A549 (cell line): ENCODE data around the gene MAP3K8. TPM values are rescaled to one million over a fixed set of nuclear protein-coding genes. Genes with fewer than 3 reads are reported as not detected.

Source experiments
- ATAC-seq, 2 experiments: fragments of 200-7000 bp in 1 of 2; fragments of >200 bp in 1 of 2; cut with Nextera tagmentation in 1 of 2; cut with Tn5 transposase in 1 of 2; 3 replicates each; pipeline versions ENCODE4 v1.8.0 to v1.9.1; 2018 to 2020; ENCODE audit warnings: mild to moderate bottlenecking in 1 of 2, moderate library complexity in 1 of 2
- CTCF ChIA-PET: fragments of 300-600 bp; sonication (Branson Sonifier 250); formaldehyde crosslinking; extraction: SDS; loops from one replicate; lab custom pipeline; 2021; ENCODE audit warnings: antibody characterized with exemption, inconsistent platforms; lab: Yijun Ruan, JAX
- POLR2A ChIA-PET: fragments of 350-600 bp; formaldehyde crosslinking; extraction: SDS; loops from one replicate; lab custom pipeline; 2021; ENCODE audit warnings: antibody characterized with exemption, inconsistent platforms; lab: Yijun Ruan, JAX
- DNase-seq, 2 experiments: peaks; one replicate each; pipeline versions ENCODE4 v3.0.0 to v3.0.0-alpha.2; 2011 to 2016; ENCODE audit warnings: low read depth in 1 of 2, low spot score in 1 of 2
- FAIRE-seq: peaks from 2 replicates; lab custom pipeline; 2011; peaks lifted over from hg19 to GRCh38; lab: Jason Lieb, UNC
- H3K27ac ChIP-seq, 2 experiments: fragments of >200 bp; sonication (Bioruptor Twin); formaldehyde crosslinking; 3 replicates each; pipeline ENCODE4 v1.5.1; 2016 to 2017
- H3K4me1 ChIP-seq: fragments of >200 bp; sonication (Bioruptor Twin); formaldehyde crosslinking; 3 replicates; pipeline ENCODE4 v1.6.1; 2016
- H3K4me2 ChIP-seq: fragments of >200 bp; sonication (Bioruptor Twin); formaldehyde crosslinking; 3 replicates; pipeline ENCODE4 v1.6.1; 2016
- H3K4me3 ChIP-seq: fragments of >200 bp; sonication (Bioruptor Twin); formaldehyde crosslinking; 3 replicates; pipeline ENCODE4 v1.5.1; 2016
- H3K9me3 ChIP-seq: fragments of >200 bp; sonication (Bioruptor Twin); formaldehyde crosslinking; 3 replicates; pipeline ENCODE4 v1.6.1; 2016
- CBX8 ChIP-seq: fragments of 200-600 bp; sonication (generic); IDR thresholded peaks from 2 replicates; pipeline ENCODE4 v1.6.1; 2016
- EHMT2 ChIP-seq: fragments of 200-600 bp; sonication (generic); IDR thresholded peaks from 2 replicates; pipeline ENCODE4 v1.6.1; 2016; ENCODE audit warnings: antibody characterized with exemption, low read depth, mild to moderate bottlenecking, moderate library complexity
- EP300 ChIP-seq, 2 experiments: fragments of >200 bp; sonication (Bioruptor Twin); formaldehyde crosslinking; IDR thresholded peaks; 2 replicates in 1 of 2; 3 replicates in 1 of 2; pipeline ENCODE4 v1.6.1; 2016 to 2017
- ESRRA ChIP-seq: fragments of 150-350 bp; IDR thresholded peaks from 2 replicates; pipeline ENCODE4 v1.6.1; 2014; ENCODE audit warnings: mild to moderate bottlenecking, low read length, borderline replicate concordance
- FOSB ChIP-seq: fragments of 250-450 bp; sonication (Bioruptor Pico); IDR thresholded peaks from 2 replicates; pipeline ENCODE4 v1.5.0; 2020; ENCODE audit warnings: mild to moderate bottlenecking, moderate library complexity
- HOXB13 ChIP-seq: fragments of 250-450 bp; sonication (Bioruptor Pico); IDR thresholded peaks from 2 replicates; pipeline ENCODE4 v1.5.0; 2020; ENCODE audit warnings: low read depth, mild to moderate bottlenecking, moderate library complexity
- HOXB5 ChIP-seq: fragments of 250-450 bp; sonication (Bioruptor Pico); IDR thresholded peaks from 2 replicates; pipeline ENCODE4 v1.5.0; 2020; ENCODE audit warnings: mild to moderate bottlenecking, moderate library complexity
- JUN ChIP-seq, 2 experiments: fragments of >200 bp; sonication (Bioruptor Twin); formaldehyde crosslinking; IDR thresholded peaks; 2 replicates in 1 of 2; 3 replicates in 1 of 2; pipeline ENCODE4 v1.6.1; 2016 to 2017
- JUNB ChIP-seq: fragments of >200 bp; sonication (Bioruptor Twin); formaldehyde crosslinking; IDR thresholded peaks from 2 replicates; pipeline ENCODE4 v1.6.1; 2016
- MAX ChIP-seq: IDR thresholded peaks from 2 replicates; pipeline ENCODE4 v1.6.1; 2012
- MYC ChIP-seq: IDR thresholded peaks from 2 replicates; pipeline ENCODE4 v1.6.1; 2012; ENCODE audit warnings: mild to moderate bottlenecking, inconsistent platforms, low read length, improper control_type of control experiment, borderline replicate concordance
- POLR2A ChIP-seq: IDR thresholded peaks from 2 replicates; pipeline ENCODE4 v1.6.1; 2012; ENCODE audit warnings: mild to moderate bottlenecking, low read length
- RARB ChIP-seq: fragments of 250-450 bp; sonication (Bioruptor Pico); IDR thresholded peaks from 2 replicates; pipeline ENCODE4 v1.8.0; 2021; ENCODE audit warnings: mild to moderate bottlenecking, moderate library complexity
- REST ChIP-seq: fragments of 200-600 bp; sonication (generic); IDR thresholded peaks from 2 replicates; pipeline ENCODE4 v1.6.1; 2016; ENCODE audit warnings: antibody characterized with exemption, mild to moderate bottlenecking, moderate library complexity
- RNF2 ChIP-seq: fragments of 200-600 bp; sonication (generic); IDR thresholded peaks from 2 replicates; pipeline ENCODE4 v1.6.1; 2016; ENCODE audit warnings: low read depth, mild to moderate bottlenecking, antibody characterized with exemption, moderate library complexity, borderline replicate concordance
- SMC3 ChIP-seq: fragments of >200 bp; sonication (Bioruptor Twin); formaldehyde crosslinking; IDR thresholded peaks from 3 replicates; pipeline ENCODE4 v1.6.1; 2018; ENCODE audit warnings: inconsistent platforms
- ZFP36 ChIP-seq: fragments of 450-650 bp; IDR thresholded peaks from 2 replicates; pipeline ENCODE4 v1.6.1; 2014; ENCODE audit warnings: borderline replicate concordance; ENCODE audit not compliant: partially characterized antibody
- ZNF302 ChIP-seq: fragments of 250-450 bp; sonication (Bioruptor Pico); IDR thresholded peaks from 2 replicates; pipeline ENCODE4 v1.9.0; 2021; ENCODE audit warnings: inconsistent platforms, mild to moderate bottlenecking, moderate library complexity
- ZSCAN20 ChIP-seq: fragments of 250-450 bp; sonication (Bioruptor Pico); IDR thresholded peaks from 2 replicates; pipeline ENCODE4 v1.8.0; 2022; ENCODE audit warnings: mild to moderate bottlenecking, moderate library complexity
- WGBS: methylation state at CpG from one replicate; pipeline ENCODE4 v1.1.6; 2017; ENCODE audit errors: missing lambda C conversion rate; 5-methylcytosine and 5-hydroxymethylcytosine counted together
- polyA plus RNA-seq, 4 experiments: library from polyadenylated mRNA; depleted of rRNA in 3 of 4; stranded (reverse); fragments of >200 nt; fragmentation: RNase III in 1 of 4; extraction: RNeasy Plus Mini Kit Qiagen cat#74134 plus additional on column Dnase treatment in 1 of 4; gene quantifications; 2 replicates in 3 of 4; 3 replicates in 1 of 4; pipeline ENCODE4 v1.2.3, GENCODE V29; 2011 to 2017
- TF ChIP-seq, protein P1 (sequence below): fragments of >200 bp; sonication (Bioruptor Twin); formaldehyde crosslinking; IDR thresholded peaks from 2 replicates; pipeline ENCODE4 v1.6.1; 2016
- TF ChIP-seq, protein P2 (sequence below): fragments of >200 bp; sonication (Bioruptor Twin); formaldehyde crosslinking; IDR thresholded peaks from 3 replicates; pipeline ENCODE4 v1.6.1; 2016
- TF ChIP-seq, protein P3 (sequence below): fragments of 250-450 bp; sonication (Bioruptor Pico); IDR thresholded peaks from 2 replicates; pipeline ENCODE4 v1.5.0; 2020; ENCODE audit warnings: low read depth, mild to moderate bottlenecking, moderate library complexity

The MAP3K8 gene
- polyA plus RNA-seq, 2 of the 4 experiments (the other 2 are of a cell fraction): 26.4 to 50.8 TPM

DNA sequence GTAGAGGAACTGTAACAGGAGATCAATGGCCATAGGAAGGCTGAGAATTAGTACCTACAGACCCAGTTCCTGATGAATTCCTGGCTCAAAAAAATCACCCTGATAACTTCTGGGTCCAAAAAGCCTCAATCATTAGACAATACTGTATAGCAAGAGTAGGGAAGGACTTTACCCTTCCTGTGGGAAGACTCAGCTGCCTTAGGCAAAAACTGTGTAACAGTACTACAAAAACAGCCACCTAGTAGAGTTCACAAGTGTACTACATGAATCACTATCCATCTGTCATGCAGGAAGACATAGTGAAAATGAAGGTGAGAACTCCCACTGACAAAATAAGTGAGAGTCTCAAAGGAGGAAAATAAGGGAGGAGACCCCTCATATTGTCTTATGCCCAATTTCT is 47.6 kb downstream of the MAP3K8 start:
- no peak for FAIRE-seq
- Histone ChIP-seq H3K9me3 (peaks cover 30% of the 10 kb centered on the region), H3K4me1 (no peaks in the 10 kb centered on the region), H3K4me3 (no peak overlapping the region), H3K27ac (no peak overlapping the region), H3K4me2 (no peak overlapping the region)
- TF ChIP-seq RNF2: no peak
- TF ChIP-seq, protein P1, sequence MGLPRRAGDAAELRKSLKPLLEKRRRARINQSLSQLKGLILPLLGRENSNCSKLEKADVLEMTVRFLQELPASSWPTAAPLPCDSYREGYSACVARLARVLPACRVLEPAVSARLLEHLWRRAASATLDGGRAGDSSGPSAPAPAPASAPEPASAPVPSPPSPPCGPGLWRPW: no peak
- no peak for TF ChIP-seq EP300 (IDR thresholded peaks at IDR 0.05)
- TF ChIP-seq, protein P2, sequence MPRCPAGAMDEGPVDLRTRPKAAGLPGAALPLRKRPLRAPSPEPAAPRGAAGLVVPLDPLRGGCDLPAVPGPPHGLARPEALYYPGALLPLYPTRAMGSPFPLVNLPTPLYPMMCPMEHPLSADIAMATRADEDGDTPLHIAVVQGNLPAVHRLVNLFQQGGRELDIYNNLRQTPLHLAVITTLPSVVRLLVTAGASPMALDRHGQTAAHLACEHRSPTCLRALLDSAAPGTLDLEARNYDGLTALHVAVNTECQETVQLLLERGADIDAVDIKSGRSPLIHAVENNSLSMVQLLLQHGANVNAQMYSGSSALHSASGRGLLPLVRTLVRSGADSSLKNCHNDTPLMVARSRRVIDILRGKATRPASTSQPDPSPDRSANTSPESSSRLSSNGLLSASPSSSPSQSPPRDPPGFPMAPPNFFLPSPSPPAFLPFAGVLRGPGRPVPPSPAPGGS: no peak
- no peak for TF ChIP-seq ESRRA
- TF ChIP-seq HOXB5 (CRISPR knock-in tag): no peak
- no peak for TF ChIP-seq MYC
- TF ChIP-seq POLR2A: no peak
- no peak for DNase-seq
- ChIA-PET POLR2A (no interaction called here), CTCF (no interaction called here)
- no peak for ATAC-seq

- H3K9me3 ChIP-seq: peaks cover 15% of the 10 kb centered on the region
- FAIRE-seq: no peak
- H3K4me3 ChIP-seq: no peak overlapping the region
- no peak for DNase-seq
- peaks cover 18% of the 10 kb centered on the region; the same call in 2 of the 3 replicates for H3K4me1 ChIP-seq
- ChIA-PET CTCF (interaction anchor here (1.5 to 1.8 kb wide), 2 partner anchors 9 to 44 kb away, joined by 4 to 6 read pairs; no protein-coding TSS in a partner anchor), POLR2A (no interaction called here)
- TF ChIP-seq JUN (IDR thresholded peaks at IDR 0.05): no peak
- TF ChIP-seq EHMT2: no peak
- TF ChIP-seq CBX8: no peak
- TF ChIP-seq HOXB5 (CRISPR knock-in tag): no peak
- no peak for TF ChIP-seq RARB (CRISPR knock-in tag)
- TF ChIP-seq, protein P2: no peak
- no peak for TF ChIP-seq ZNF302 (CRISPR knock-in tag)
- no peak for TF ChIP-seq SMC3
- no peak for TF ChIP-seq FOSB (CRISPR knock-in tag)
- TF ChIP-seq EP300 (IDR thresholded peaks at IDR 0.05): no peak
- no peak for TF ChIP-seq ZFP36
- TF ChIP-seq MAX: no peak
- TF ChIP-seq HOXB13: no peak
- no peak for TF ChIP-seq REST
- TF ChIP-seq ZSCAN20 (CRISPR knock-in tag): no peak
- TF ChIP-seq, protein P3, sequence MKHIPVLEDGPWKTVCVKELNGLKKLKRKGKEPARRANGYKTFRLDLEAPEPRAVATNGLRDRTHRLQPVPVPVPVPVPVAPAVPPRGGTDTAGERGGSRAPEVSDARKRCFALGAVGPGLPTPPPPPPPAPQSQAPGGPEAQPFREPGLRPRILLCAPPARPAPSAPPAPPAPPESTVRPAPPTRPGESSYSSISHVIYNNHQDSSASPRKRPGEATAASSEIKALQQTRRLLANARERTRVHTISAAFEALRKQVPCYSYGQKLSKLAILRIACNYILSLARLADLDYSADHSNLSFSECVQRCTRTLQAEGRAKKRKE: no peak
- TF ChIP-seq MYC: no peak
- no peak for TF ChIP-seq JUNB
- no peak overlapping the region for H3K4me2 ChIP-seq
- 47% methylated on average over 6 of the region's 6 CpGs for WGBS
- no peak overlapping the region for H3K27ac ChIP-seq
- ATAC-seq: no peak
Observed at GRCh38 chr10:30488316-30488715, 54.3 kb downstream of the MAP3K8 start.
